ENCODE measurements around the gene CRTC3.
"Not testable (repeated sequence)": the region's sequence is repeated elsewhere in the genome, so short reads cannot be mapped to it uniquely, and the experiment has no call there.

CRTC3 gene

GRCh38 chr15:90636993-90637392, 107.3 kb downstream of the CRTC3 start:
- FAIRE-seq, result not testable (repeated sequence)

- no peak for FAIRE-seq
Measured at GRCh38 chr15:90637693-90638092, 108.0 kb downstream of the CRTC3 start.

- FAIRE-seq, result no peak
Measured at GRCh38 chr15:90638201-90638691, 108.5 kb downstream of the CRTC3 start.

- FAIRE-seq, result no peak
Measured at GRCh38 chr15:90638963-90639362, 109.2 kb downstream of the CRTC3 start.

- FAIRE-seq, result no peak
Measured at GRCh38 chr15:90640862-90641261, 111.1 kb downstream of the CRTC3 start.

- no peak for FAIRE-seq
Measured at GRCh38 chr15:90641581-90642463, 112.1 kb downstream of the CRTC3 start.

GRCh38 chr15:90642464-90643300, 113.0 kb downstream of the CRTC3 start:
- FAIRE-seq, result no peak

GRCh38 chr15:90643301-90643632, 113.5 kb downstream of the CRTC3 start:
- FAIRE-seq, result no peak

- no peak for FAIRE-seq
Measured at GRCh38 chr15:90644526-90644925, 114.8 kb downstream of the CRTC3 start.

- no peak for FAIRE-seq
Measured at GRCh38 chr15:90644952-90645725, 115.4 kb downstream of the CRTC3 start.

GRCh38 chr15:90645873-90646575, 116.3 kb downstream of the CRTC3 start:
- no peak for FAIRE-seq

- no peak for FAIRE-seq
Measured at GRCh38 chr15:90646662-90647305, 117.1 kb downstream of the CRTC3 start.

GRCh38 chr15:90647326-90647725, 117.6 kb downstream of the CRTC3 start:
- FAIRE-seq, result no peak

- FAIRE-seq, result peak; percentile 31
Measured at GRCh38 chr15:90648137-90649070, 118.7 kb downstream of the CRTC3 start.

- FAIRE-seq, result no peak
Measured at GRCh38 chr15:90650117-90650955, 120.6 kb downstream of the CRTC3 start.

- FAIRE-seq, result no peak
Measured at GRCh38 chr15:90650956-90651689, 121.4 kb downstream of the CRTC3 start.

- no peak for FAIRE-seq
Measured at GRCh38 chr15:90654233-90655136, 124.8 kb downstream of the CRTC3 start.

All from G401.6 (cell line).